ENCODE data around the gene TAS2R9. TPM values are rescaled to one million over a fixed set of nuclear protein-coding genes. Genes with fewer than 3 reads are reported as not detected.

Gene TAS2R9
- total and polyA plus RNA-seq, 2 of the 8 experiments (the other 6 are each of a cell fraction or from before 2014, with no cell fraction given): not detected

DNA sequence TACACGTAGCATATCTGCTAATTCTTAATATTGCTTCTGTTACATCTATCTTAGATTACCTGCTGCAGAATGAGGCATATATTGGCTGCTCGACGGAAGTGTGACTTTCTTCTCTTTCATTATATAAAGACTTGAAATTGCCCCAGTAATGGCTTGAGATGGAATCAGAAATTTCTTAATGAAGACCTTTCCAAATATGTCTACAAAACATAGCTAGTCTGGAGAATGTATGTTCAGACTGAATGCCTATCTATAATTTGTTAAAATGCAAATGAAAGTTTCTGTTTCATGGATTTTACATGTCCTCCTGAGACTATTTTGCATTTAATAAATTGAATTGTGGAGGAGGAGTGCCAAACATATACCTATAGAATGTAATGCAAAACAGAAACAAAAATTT lies 16.3 kb upstream of the TAS2R9 start, which contains the start of gene TAS2R10 (continued):
- TF ChIP-seq, protein P1, sequence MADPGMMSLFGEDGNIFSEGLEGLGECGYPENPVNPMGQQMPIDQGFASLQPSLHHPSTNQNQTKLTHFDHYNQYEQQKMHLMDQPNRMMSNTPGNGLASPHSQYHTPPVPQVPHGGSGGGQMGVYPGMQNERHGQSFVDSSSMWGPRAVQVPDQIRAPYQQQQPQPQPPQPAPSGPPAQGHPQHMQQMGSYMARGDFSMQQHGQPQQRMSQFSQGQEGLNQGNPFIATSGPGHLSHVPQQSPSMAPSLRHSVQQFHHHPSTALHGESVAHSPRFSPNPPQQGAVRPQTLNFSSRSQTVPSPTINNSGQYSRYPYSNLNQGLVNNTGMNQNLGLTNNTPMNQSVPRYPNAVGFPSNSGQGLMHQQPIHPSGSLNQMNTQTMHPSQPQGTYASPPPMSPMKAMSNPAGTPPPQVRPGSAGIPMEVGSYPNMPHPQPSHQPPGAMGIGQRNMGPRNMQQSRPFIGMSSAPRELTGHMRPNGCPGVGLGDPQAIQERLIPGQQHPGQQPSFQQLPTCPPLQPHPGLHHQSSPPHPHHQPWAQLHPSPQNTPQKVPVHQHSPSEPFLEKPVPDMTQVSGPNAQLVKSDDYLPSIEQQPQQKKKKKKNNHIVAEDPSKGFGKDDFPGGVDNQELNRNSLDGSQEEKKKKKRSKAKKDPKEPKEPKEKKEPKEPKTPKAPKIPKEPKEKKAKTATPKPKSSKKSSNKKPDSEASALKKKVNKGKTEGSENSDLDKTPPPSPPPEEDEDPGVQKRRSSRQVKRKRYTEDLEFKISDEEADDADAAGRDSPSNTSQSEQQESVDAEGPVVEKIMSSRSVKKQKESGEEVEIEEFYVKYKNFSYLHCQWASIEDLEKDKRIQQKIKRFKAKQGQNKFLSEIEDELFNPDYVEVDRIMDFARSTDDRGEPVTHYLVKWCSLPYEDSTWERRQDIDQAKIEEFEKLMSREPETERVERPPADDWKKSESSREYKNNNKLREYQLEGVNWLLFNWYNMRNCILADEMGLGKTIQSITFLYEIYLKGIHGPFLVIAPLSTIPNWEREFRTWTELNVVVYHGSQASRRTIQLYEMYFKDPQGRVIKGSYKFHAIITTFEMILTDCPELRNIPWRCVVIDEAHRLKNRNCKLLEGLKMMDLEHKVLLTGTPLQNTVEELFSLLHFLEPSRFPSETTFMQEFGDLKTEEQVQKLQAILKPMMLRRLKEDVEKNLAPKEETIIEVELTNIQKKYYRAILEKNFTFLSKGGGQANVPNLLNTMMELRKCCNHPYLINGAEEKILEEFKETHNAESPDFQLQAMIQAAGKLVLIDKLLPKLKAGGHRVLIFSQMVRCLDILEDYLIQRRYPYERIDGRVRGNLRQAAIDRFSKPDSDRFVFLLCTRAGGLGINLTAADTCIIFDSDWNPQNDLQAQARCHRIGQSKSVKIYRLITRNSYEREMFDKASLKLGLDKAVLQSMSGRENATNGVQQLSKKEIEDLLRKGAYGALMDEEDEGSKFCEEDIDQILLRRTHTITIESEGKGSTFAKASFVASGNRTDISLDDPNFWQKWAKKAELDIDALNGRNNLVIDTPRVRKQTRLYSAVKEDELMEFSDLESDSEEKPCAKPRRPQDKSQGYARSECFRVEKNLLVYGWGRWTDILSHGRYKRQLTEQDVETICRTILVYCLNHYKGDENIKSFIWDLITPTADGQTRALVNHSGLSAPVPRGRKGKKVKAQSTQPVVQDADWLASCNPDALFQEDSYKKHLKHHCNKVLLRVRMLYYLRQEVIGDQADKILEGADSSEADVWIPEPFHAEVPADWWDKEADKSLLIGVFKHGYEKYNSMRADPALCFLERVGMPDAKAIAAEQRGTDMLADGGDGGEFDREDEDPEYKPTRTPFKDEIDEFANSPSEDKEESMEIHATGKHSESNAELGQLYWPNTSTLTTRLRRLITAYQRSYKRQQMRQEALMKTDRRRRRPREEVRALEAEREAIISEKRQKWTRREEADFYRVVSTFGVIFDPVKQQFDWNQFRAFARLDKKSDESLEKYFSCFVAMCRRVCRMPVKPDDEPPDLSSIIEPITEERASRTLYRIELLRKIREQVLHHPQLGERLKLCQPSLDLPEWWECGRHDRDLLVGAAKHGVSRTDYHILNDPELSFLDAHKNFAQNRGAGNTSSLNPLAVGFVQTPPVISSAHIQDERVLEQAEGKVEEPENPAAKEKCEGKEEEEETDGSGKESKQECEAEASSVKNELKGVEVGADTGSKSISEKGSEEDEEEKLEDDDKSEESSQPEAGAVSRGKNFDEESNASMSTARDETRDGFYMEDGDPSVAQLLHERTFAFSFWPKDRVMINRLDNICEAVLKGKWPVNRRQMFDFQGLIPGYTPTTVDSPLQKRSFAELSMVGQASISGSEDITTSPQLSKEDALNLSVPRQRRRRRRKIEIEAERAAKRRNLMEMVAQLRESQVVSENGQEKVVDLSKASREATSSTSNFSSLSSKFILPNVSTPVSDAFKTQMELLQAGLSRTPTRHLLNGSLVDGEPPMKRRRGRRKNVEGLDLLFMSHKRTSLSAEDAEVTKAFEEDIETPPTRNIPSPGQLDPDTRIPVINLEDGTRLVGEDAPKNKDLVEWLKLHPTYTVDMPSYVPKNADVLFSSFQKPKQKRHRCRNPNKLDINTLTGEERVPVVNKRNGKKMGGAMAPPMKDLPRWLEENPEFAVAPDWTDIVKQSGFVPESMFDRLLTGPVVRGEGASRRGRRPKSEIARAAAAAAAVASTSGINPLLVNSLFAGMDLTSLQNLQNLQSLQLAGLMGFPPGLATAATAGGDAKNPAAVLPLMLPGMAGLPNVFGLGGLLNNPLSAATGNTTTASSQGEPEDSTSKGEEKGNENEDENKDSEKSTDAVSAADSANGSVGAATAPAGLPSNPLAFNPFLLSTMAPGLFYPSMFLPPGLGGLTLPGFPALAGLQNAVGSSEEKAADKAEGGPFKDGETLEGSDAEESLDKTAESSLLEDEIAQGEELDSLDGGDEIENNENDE (IDR thresholded peaks at IDR 0.05; ENCODE audit: insufficient replicate concordance, low read length): no peak
- no peak for TF ChIP-seq TAF7 (optimal IDR thresholded peaks at IDR 0.05; ENCODE audit: borderline replicate concordance, low read depth, low read length)
- TF ChIP-seq KDM1A (IDR thresholded peaks at IDR 0.05; ENCODE audit: borderline replicate concordance, low read length): no peak
